Stimulated activated CD4-positive, alpha-beta T cell treated with anti-CD3 and anti-CD28 coated beads, Interleukin-1b, Interleukin-23, amount 100 ng/mL, for 48 hours (primary cell): ENCODE data around the gene SVOPL.
"Not testable (repeated sequence)": the region's sequence is repeated elsewhere in the genome, so short reads cannot be mapped to it uniquely, and the experiment has no call there.

ENCODE experiments used
- DNase-seq: peaks from one replicate; pipeline ENCODE4 v3.0.0-alpha.2; 2020

The SVOPL gene, protein sequence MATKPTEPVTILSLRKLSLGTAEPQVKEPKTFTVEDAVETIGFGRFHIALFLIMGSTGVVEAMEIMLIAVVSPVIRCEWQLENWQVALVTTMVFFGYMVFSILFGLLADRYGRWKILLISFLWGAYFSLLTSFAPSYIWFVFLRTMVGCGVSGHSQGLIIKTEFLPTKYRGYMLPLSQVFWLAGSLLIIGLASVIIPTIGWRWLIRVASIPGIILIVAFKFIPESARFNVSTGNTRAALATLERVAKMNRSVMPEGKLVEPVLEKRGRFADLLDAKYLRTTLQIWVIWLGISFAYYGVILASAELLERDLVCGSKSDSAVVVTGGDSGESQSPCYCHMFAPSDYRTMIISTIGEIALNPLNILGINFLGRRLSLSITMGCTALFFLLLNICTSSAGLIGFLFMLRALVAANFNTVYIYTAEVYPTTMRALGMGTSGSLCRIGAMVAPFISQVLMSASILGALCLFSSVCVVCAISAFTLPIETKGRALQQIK

GRCh38 chr7:138700857-138701536 is at the start of gene SVOPL:
TSS of gene SVOPL (minus strand) at chr7:138701362. CDS start at chr7:138679045, 22,317 bp downstream.
- no peak for DNase-seq

GRCh38 chr7:138750473-138750872 is 49.3 kb upstream of the SVOPL start:
- DNase-seq = no peak

DNA sequence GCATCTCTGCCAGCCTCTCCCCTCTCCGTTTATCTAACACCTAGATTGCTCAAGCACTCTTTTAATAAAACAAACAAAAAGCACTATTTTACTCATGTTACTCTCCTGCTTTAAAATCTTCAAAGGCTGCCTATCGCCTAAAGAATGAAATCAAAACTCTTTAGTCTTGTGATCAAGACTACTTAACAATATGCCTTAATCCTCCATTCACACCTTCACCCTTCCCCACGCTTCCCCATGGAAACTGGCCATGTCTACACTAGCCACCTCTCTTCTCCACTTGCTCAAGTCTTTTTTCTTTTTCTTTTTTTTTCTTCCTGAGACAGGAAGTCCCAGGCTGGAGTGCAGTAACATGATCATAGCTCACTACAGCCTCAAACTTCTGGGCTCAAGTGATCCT is 48.8 kb upstream of the SVOPL start:
- DNase-seq = no peak

DNA sequence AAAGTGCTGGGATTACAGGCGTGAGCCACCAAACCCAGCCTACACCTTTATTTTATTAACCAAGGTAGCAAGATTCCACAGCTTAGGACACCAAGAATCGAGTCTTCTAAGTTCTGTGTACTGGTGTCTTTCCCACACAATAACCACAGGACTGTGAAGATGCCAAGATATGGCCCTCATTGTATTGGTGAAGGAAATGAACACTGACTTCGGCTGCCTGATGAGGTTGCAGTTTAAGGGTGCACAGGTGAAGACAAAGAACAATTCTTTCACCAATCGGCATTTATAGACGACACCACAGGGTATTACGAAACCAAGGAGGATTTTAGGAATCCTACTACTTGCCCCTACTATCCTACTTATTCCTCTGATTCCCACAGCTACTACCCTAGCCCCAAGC is 47.5 kb upstream of the SVOPL start:
- no peak for DNase-seq

DNA sequence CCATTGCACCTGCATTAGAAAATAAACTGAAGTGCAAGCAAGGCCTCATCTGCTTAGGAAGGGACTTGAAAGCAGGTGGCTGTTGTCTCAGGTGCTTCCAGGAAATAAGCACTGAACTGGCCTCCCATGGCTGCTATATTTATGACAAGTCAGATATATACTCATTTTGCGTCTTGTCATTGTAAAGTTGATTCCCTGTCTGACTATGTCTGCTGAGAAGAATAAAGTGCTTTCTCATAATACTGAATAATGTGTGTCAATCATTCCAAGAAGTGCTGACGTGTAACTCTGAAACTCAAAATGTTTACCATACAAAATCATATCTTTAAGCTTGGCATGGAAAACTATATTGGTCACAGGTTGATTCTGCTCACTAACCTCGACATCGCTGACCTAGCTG is 44.9 kb upstream of the SVOPL start:
- peak; percentile 63 for DNase-seq

DNA sequence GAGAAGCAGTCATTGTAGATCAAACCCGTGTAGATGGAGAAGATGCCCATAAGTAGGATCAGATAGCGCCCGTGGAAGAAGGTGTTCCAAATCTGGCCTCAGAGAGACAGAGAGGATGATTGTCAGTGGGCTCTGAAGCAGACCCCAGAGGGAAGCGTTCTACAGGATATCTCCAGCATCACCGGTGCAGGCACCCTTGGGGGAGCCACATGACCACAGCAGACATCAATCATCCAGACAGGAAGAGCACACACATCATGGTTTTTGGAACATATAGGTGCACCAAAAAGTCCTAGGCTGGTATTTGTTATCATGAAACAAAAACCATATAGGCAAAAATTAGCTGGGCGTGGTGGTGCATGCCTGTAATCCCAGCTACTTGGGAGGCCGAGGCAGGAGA is 44.0 kb upstream of the SVOPL start:
- no peak for DNase-seq

GRCh38 chr7:138741453-138741735 is 40.2 kb upstream of the SVOPL start:
- DNase-seq = no peak

DNA sequence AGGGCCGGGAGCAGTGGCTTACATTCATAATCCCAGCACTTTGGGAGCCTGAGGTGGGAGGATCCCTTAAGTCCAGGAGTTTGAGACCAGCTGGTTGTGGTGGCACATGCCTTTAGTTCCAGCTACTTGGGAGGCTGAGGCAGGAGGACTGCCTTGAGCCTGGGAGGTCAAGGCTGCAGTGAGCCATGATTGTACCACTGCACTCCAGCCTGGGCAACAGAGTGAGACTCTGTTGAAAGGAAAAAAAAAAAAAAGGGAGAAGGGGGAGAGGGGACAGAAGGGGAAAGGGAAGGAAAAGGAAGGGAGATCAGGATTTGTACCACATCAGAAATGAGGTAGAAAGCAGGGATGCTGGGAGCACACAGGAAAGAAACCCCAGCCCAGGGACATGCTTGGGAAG is 38.7 kb upstream of the SVOPL start:
- no peak for DNase-seq

GRCh38 chr7:138738551-138739335 is 37.6 kb upstream of the SVOPL start:
- DNase-seq = peak; percentile 76

- no peak for DNase-seq
Observed at GRCh38 chr7:138738114-138738513, 37.0 kb upstream of the SVOPL start.

DNA sequence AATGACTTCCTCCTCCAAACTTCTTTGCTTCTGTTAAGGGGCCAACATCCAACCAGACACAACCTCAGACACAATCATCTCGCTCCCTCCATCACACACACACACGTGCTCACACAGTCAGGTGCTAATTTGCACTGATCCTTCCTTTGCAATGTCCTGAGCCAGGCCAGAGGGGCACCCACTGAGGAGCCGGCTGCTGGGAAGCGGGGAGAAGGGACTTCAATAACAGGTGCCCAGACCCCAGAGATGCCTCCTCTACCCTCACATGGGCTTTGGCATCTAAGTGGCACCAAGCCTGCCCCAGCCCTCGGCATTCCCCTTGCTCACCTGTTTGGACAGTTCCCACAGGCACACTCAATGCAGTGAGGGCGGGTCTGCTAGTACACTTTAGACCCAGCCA is 34.2 kb upstream of the SVOPL start:
- DNase-seq = no peak

DNA sequence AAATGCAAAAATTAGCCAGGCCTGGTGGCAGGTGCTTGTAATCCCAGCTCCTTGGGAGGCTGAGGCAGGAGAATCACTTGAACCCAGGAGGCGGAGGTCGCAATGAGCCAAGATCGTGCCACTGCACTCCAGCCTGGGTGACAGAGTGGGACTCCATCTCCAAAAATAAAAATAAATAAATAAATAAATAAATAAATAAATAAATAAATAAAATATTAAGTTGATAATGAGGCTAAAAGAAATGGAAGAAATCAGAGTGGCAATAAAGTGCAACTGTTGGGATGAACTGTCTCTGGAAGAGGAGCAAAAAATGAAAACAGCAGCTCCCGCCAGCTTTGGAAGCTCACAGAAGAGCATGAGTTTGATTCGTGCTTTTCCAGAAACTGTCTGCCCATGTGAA is 30.6 kb upstream of the SVOPL start:
- DNase-seq = not testable (repeated sequence)

DNA sequence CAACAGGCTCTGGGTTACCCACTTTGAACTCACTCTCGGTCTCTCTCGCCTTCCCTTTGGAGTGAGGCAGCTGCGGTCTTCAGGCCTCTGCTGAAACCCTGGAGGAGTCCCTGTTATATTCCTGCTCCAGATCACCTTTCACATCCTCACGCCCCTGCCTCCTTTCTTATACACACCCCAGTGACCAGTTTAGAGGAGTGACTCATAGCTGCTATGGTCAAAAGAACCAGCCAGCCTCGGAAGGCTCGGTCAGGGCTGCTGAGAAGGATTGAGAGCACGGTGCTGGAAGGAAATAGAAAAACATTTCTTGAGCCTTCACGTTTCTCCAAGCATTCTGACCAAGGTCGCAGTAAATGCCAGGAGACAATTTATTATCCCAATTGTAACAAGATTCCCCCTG is 28.3 kb upstream of the SVOPL start:
- no peak for DNase-seq

DNA sequence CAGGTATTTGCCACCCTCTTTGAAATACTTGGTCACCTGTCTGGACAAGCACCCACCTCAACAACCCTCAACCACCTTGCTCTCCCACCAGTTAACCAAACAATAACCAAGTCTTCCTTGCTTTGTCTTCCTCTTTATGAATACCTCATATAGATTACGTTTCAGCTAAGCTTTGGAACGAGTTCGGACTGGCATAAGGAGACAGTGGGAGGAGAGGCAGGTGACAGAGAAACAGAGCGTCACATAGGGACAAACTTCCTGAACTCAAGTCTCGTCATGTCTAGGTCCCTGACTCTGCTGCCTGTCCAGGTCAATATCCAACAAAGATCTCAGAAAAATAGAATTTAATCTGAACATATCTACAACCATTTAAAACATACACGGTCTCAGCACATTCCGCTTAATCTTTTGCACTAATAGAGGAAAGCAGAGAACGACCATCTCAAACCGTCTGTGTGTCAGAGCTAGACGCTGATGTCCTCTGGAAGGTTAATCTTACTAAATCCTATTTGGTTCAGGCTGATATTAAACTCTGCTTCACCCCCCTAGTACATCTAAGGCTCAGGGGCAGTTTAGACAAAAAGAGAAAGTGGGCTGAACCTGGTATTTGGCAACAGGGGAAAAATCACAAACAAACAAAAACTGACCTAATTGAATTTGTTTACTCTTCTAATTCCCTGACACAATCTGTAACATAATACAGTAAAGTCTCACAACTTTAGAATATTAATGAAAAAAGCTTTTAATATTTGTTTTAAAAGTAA is 26.4 kb upstream of the SVOPL start:
- no peak for DNase-seq

GRCh38 chr7:138726288-138726687 is 25.1 kb upstream of the SVOPL start:
- no peak for DNase-seq

DNA sequence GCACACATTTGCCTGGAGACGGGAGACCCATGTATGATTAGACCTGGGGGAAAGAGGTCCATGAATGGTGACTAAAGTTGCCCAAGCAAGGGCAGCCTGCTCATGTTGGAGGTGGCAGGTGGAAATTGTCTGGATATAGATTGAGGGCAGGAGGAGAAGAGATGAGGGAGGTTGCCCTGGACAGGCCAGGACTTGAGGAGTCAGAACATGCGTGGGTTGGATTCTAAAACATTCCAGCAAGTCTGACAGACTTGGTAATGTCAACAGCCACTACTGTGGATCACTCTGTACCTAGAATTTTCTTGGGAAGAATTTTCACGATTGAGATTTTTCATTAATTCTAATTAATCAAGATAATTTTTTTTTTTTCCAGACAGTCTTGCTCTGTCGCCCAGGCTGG is 19.1 kb upstream of the SVOPL start:
- no peak for DNase-seq

DNA sequence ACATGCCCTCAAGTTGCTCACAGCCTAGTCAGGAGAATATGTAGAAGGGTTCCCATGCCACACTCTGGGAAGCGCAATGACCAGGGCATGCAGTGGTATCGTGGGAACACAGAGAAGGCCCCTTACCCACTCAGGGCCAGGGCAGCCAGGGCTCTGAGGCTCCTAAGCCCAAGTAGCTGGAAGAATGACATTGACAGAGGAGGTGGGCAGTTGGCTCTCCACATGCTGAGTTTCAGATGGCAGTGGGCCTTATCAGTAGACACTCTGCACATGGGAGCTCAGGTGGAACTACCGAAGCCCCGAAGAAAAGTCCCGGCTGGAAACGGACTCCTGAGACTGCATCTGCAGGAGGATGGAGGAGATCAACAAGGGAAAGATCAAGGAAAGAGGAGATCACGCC is 15.7 kb upstream of the SVOPL start:
- DNase-seq = no peak

DNA sequence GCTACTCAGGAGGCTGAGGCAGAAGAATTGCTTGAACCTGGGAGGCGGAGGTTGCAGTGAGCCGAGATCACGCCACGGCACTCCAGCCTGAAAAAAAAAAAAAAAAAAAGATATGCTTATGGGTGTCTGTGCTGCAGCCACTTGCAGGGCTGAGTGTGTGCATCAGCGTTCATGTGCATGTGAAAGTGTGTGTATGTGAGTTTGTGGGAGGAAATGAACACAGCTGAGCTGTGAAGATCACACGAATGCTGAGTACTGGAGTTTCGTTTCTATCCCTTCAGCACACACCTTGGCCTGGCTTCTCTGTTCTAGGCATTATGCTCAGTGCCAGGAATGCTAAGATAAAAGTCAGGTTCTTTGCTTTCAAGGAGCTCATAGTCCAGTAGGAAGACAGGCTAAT is 12.0 kb upstream of the SVOPL start:
- no peak for DNase-seq

GRCh38 chr7:138712652-138713051 is 11.5 kb upstream of the SVOPL start:
- DNase-seq = no peak

DNA sequence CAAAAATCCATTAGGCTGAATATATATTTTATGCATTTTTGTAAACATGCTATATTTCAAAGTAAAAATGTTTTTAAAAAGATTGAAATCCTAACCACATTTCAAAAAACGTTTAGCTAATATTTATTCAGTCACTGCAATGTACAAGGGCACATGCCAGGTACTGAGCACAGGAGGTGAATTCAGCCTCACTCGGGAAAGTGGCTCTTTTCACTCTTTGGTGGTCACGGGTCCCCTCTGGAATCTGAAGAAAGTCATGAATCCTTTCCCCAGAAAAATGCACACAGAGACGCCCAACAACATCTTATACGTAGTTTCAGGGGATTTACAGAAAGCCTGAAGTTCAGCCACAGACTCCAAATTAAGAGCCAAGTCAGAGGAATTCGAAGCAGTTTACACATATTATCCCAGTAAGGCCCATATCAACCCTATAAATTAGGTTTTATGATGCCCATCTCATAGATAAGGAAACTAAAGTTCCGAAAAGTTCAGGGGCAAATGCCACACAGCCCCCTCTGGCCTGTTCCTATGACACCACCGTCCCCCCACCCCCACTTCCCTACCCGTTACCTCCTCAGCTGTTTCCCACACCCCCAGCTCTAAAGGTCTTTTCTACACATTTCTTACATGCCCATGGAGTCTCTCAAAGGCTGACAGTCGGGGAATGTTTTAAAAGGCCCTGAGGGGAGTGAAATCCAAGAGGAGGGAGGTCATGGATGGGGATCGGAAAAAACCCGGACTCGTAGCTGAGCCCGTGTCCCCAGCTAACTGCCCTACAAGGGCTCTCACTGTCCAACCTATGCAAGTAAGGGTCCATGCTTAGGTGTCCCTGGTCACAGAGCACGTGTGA is 9.6 kb upstream of the SVOPL start:
- no peak for DNase-seq

DNA sequence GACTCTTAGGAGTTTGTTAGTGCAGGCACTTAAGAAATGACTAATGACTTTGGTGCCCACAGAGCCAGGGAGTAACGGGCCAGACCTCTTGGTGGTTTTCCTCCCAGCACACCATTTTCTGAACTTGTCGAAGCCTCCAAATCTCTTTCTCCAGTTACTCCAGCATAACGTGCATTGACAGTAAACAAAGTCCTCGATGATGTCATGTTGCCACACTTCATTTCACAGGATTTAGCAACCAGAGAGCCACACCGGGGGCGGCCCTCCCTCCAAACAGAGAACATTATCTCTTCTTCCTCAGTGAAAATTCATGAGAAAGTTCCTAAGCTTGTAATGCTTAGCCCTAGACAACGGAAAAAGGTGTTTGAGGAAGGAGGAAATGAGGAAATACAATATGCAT is 4.0 kb upstream of the SVOPL start:
- DNase-seq = no peak

- DNase-seq = no peak
Observed at GRCh38 chr7:138701537-138701923, 368 bp upstream of the SVOPL start.
